CD4-positive, alpha-beta T cell treated with Interleukin-21 for 1 hour (primary cell): ENCODE results near the gene PRKAG2.
"Not testable (repeated sequence)": the region's sequence is repeated elsewhere in the genome, so short reads cannot be mapped to it uniquely, and the experiment has no call there.

Experiments used
- DNase-seq: peaks from one replicate; pipeline ENCODE4 v3.0.0-alpha.2; 2020

Gene PRKAG2

DNA sequence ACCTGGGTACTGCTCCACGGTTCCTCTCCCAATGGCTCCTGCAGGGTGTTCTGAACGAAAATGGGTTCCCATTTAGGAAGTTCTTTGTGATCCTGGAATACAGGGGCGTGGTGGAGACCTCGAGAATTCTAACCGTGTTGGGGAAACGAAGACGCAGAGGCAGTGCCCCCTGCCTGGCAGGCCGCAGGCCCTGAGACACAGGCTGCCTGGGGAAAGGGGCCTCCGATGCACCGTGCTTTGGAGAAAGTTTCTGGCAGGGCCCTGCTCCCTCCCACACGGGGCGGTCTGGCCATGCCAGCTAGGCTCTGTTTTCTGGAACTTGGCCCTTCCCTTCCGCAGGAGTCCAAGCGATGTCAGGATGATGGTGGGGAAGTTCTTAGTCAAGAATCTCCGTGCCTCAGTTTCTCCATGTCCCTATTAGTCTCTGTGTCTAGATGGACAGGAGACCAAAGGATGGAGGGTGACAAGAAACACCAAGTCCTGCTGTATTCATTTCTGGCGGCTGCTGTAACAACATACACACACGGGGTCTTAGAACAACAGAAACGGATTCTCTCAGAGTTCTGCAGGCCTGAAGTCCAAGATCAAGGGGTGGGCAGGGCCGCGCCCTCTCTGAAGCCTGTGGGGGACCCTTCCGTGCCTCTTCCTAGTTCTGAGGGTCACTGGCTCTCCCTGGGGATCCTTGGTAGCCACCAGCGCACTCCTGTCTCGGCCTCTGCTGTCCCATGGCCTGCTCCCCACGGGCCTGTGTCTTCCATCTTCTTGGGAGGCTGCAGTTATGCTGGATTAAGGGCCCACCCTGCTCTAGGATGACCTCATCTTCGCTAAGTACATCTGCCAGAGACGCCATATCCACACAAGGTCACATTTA is 27.7 kb downstream of the PRKAG2 start:
- no peak for DNase-seq

DNA sequence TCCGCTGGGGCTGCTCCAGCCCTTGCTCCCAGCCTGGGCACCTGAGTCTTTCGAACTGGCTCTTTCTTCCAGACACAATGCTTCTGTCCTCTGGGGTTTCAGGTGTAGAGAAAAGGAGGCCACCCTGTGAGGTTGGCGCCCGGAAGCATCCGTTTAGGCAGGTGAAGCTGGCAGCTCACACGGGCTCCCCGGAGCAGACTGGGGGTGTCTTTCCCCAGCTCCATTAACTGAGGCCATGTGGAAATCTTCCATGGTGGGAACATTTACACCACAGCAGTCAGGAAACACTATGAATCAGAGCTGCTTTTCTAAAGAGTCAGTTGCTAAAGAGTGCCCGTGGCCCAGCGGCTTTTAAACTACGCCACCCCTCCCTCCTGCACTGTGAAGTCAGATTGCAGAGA is 29.2 kb downstream of the PRKAG2 start:
- DNase-seq: no peak

DNA sequence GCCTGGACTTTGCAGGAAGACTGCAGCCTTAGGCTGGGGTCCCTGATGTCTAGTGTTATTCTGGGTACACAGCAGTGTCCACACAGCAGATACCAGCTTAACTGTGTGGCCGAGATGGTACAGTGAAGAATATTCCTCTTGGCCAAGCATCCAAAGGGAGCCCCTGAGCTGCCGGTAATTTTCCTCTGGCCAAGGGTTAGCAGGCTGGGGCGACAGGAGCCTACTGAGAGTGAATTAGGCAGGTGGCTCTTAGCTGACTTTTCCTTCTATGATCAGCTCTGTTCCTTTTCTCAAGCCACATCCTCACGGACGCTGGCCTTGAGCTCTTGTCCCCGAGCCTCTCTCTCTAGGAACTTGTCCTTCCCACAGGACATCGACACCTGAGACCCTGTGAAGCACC is 29.8 kb downstream of the PRKAG2 start:
- DNase-seq: no peak

DNA sequence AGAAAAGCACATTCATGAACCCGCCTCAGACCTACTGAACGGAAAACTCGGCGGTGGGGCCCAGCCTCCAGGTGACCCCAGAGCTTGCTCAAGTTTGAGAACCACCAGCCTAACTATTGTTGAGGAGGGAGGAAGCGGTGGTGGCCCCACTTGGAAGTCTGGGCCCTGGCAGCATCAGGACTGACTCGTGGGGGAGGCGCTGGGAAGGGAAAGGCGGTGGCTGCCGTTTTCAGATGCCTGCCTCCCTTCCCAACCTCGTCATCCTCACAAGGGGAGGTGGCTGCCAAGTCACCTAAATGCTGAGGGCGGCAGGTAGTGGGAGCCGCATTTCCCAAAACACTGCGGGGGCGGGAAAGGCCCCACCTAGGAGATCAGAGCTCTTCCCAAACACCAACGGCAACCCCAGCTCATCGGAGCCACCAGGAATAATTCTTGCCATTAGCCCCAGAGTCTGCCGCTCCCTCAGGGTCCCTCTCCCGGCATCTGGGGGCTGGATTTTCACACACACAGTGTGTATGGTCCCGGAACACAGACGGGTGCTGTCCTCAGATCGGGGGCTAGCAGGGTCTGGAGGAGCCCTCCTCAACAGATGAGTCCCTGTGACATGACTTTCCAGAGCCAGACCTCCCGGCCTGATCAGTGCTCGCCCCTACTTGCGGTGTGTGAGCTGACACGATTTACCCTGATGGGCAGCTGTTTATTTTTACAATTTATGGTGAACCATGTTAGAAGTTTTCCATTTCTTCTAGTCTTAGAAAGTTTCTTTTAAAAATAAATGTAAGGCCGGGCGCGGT is 31.3 kb downstream of the PRKAG2 start:
- DNase-seq: no peak

DNA sequence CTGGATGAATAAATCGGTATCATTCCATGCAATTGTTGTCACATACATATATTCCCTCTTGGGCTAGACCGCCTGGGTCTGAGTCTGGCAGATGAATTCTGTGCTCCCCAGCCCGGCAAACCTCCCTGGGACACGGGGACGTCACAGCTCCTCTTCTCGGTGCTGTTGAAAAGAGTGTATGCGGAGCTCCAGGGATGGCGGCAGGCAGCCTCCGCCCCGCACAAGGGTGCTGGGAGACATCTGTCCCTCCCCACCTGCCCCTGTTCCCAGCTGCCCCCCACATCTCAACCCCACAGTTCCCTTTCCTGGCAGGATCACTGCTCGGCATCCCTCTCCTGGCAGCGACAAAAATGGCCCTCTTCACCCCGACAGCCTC is 32.1 kb downstream of the PRKAG2 start:
- DNase-seq: no peak

GRCh38 chr7:151844071-151844824 is 32.7 kb downstream of the PRKAG2 start:
- DNase-seq: no peak

GRCh38 chr7:151843181-151843580 is 33.7 kb downstream of the PRKAG2 start:
- no peak for DNase-seq

GRCh38 chr7:151841395-151842051 is 35.4 kb downstream of the PRKAG2 start:
- DNase-seq: not testable (repeated sequence)

- no peak for DNase-seq
Observed at GRCh38 chr7:151840088-151840910, 36.6 kb downstream of the PRKAG2 start.

DNA sequence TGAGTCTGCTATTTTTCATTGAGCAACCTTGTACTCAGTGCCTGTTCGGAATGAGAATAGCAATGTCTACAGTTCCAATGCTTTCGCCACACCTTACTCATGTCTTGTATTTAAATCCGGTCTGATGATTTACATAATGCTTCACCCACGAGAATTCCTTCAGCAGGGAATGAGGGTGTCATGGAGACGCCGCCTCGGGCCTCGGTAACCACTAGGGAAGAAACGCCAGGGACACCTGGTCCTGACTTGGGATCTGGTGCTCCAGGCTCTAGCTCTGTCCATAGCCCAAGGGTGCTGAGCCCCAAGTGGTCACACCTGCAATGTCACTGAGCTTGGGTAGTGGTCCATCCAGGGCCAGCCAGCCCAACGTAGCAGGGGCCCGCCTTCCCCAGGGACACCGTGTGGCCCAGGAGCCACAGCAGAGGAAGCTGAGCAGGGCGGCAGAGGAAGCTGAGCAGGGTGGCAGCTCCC is 37.4 kb downstream of the PRKAG2 start:
- DNase-seq: no peak

- DNase-seq: peak; percentile 56
Observed at GRCh38 chr7:151838861-151839381, 38.0 kb downstream of the PRKAG2 start.

GRCh38 chr7:151838072-151838471 is 38.8 kb downstream of the PRKAG2 start:
- no peak for DNase-seq

GRCh38 chr7:151837285-151838042 is 39.5 kb downstream of the PRKAG2 start:
- no peak for DNase-seq

GRCh38 chr7:151836927-151837205 is 40.0 kb downstream of the PRKAG2 start:
- no peak for DNase-seq

- no peak for DNase-seq
Observed at GRCh38 chr7:151836191-151836926, 40.6 kb downstream of the PRKAG2 start.

- no peak for DNase-seq
Observed at GRCh38 chr7:151835636-151836035, 41.3 kb downstream of the PRKAG2 start.

GRCh38 chr7:151834271-151835035 is 42.5 kb downstream of the PRKAG2 start:
- DNase-seq: peak; percentile 24

DNA sequence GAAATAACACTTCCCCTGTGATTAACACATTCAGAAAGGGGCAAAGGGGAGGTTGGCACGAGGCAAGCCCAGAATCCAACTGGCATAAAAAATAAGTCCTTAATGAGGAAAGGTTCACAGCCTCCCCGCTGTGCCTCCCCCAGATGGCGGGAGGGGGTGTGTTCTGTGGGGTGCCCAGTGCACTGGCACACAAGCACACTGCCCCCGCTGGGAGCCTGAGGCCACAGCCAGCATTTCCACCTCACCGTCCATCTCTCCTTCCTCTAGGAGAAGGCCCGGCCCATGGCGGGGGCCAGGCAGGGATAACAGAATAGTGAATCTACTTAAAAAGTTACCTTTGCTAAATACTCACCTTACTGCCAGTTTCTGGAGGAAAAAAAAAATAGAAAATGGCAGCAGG is 43.2 kb downstream of the PRKAG2 start:
- no peak for DNase-seq

- DNase-seq: no peak
Observed at GRCh38 chr7:151833213-151833651, 43.7 kb downstream of the PRKAG2 start.
